HepG2 (cell line): ENCODE results near the gene CYP19A1. TPM values are rescaled to one million over a fixed set of nuclear protein-coding genes. Genes with fewer than 3 reads are reported as not detected.

Experiments used
- ATAC-seq: fragments of 200-7000 bp; cut with Tn5 transposase; 3 replicates; pipeline ENCODE4 v1.9.1; 2020; ENCODE audit warnings: mild to moderate bottlenecking, moderate library complexity
- BruUV-seq: library from RNA; stranded (reverse); fragments of 400-500 nt; replicated peaks from 2 replicates; lab custom pipeline; 2021; lab: Mats Ljungman, UMichigan
- CTCF ChIA-PET: fragments of 300-600 bp; formaldehyde crosslinking; extraction: SDS; loops from one replicate; lab custom pipeline; 2021; ENCODE audit warnings: low total read pairs, inconsistent platforms, low intra/inter-chr PET ratio; lab: Yijun Ruan, JAX
- POLR2A ChIA-PET: fragments of 350-600 bp; sonication (Branson Sonifier 250); formaldehyde crosslinking; loops from one replicate; lab custom pipeline; 2020; ENCODE audit warnings: antibody characterized with exemption, inconsistent platforms; lab: Yijun Ruan, JAX
- DNase-seq: peaks from one replicate; pipeline ENCODE4 v3.0.0-alpha.2; 2015; ENCODE audit warnings: low spot score
- FAIRE-seq: peaks from 3 replicates; lab custom pipeline; 2011; peaks lifted over from hg19 to GRCh38; lab: Jason Lieb, UNC
- H2AFZ ChIP-seq: one replicate; pipeline ENCODE4 v1.6.1; 2011; ENCODE audit warnings: low read length, inconsistent platforms
- H3K27ac ChIP-seq: fragments of 300-600 bp; 3 replicates; pipeline ENCODE4 v1.8.0; 2011; ENCODE audit warnings: mixed run types, mild to moderate bottlenecking, mixed read lengths, low read length, inconsistent platforms; ENCODE audit not compliant: insufficient read depth; ENCODE audit errors: extremely low read length
- H3K27me3 ChIP-seq, 2 experiments: fragments of 200-600 bp in 1 of 2; 2 replicates in 1 of 2; 3 replicates in 1 of 2; pipeline versions ENCODE4 v1.6.0 to v1.8.0; 2011; ENCODE audit warnings: low read length in 2 of 2, mild to moderate bottlenecking in 2 of 2, moderate library complexity in 2 of 2, inconsistent platforms in 1 of 2; ENCODE audit not compliant: insufficient read depth in 2 of 2, control insufficient read depth in 1 of 2
- H3K36me3 ChIP-seq, 2 experiments: fragments of 200-600 bp in 1 of 2; replicated peaks in 1 of 2; 2 replicates in 1 of 2; 3 replicates in 1 of 2; pipeline versions ENCODE4 v1.5.1 to v1.8.0; 2011; ENCODE audit warnings: low read length in 2 of 2, inconsistent platforms in 1 of 2; ENCODE audit not compliant: insufficient read depth in 2 of 2, control insufficient read depth in 1 of 2
- H3K4me1 ChIP-seq: 2 replicates; pipeline ENCODE4 v1.5.1; 2012; ENCODE audit warnings: low read length, inconsistent platforms; ENCODE audit not compliant: insufficient read depth
- H3K4me2 ChIP-seq: 2 replicates; pipeline ENCODE4 v1.6.0; 2011; ENCODE audit warnings: low read depth, low read length, inconsistent platforms
- H3K4me3 ChIP-seq, 3 experiments: fragments of 200-600 bp in 1 of 3; sonication (generic), shearing (Covaris generic) in 1 of 3; replicated peaks in 1 of 3; 2 replicates each; pipeline ENCODE4 v1.5.1; 2011 to 2016; ENCODE audit warnings: low read length in 3 of 3, inconsistent platforms in 2 of 3, low read depth in 2 of 3, mild to moderate bottlenecking in 2 of 3, control low read depth in 1 of 3, mixed read lengths in 1 of 3; ENCODE audit not compliant: insufficient read depth in 1 of 3
- H3K79me2 ChIP-seq: one replicate; pipeline ENCODE4 v1.6.1; 2011; ENCODE audit warnings: low read length, inconsistent platforms; ENCODE audit not compliant: insufficient read depth
- H3K9ac ChIP-seq: 2 replicates; pipeline ENCODE4 v1.6.0; 2011; ENCODE audit warnings: mild to moderate bottlenecking, low read depth, low read length, inconsistent platforms; ENCODE audit not compliant: insufficient read depth
- H3K9me3 ChIP-seq: 2 replicates; pipeline ENCODE4 v1.5.1; 2012; ENCODE audit warnings: mild to moderate bottlenecking, low read length
- H4K20me1 ChIP-seq: 2 replicates; pipeline ENCODE4 v1.6.0; 2011; ENCODE audit warnings: inconsistent platforms, mild to moderate bottlenecking, low read length, moderate library complexity; ENCODE audit not compliant: insufficient read depth
- CEBPB ChIP-seq: IDR thresholded peaks from 2 replicates; pipeline ENCODE4 v1.6.1; 2011; ENCODE audit warnings: low read depth, low read length, improper control_type of control experiment, borderline replicate concordance
- CEBPG ChIP-seq: IDR thresholded peaks from 2 replicates; pipeline ENCODE4 v1.6.1; 2016
- FOSL2 ChIP-seq: sonication (generic); formaldehyde crosslinking; IDR thresholded peaks from 2 replicates; pipeline ENCODE4 v1.4.0; 2020; ENCODE audit warnings: missing genetic modification reagents
- KLF13 ChIP-seq: sonication (generic); formaldehyde crosslinking; IDR thresholded peaks from 2 replicates; pipeline ENCODE4 v1.4.0; 2020; ENCODE audit warnings: mild to moderate bottlenecking, missing genetic modification reagents
- MAFK ChIP-seq, 2 experiments: IDR thresholded peaks in 1 of 2; conservative IDR thresholded peaks in 1 of 2; 2 replicates each; pipeline ENCODE4 v1.6.1; 2011; ENCODE audit warnings: improper control_type of control experiment in 2 of 2, low read length in 2 of 2
- ZFP1 ChIP-seq: IDR thresholded peaks from 2 replicates; pipeline ENCODE4 v1.6.1; 2016
- ZNF256 ChIP-seq: sonication (generic); formaldehyde crosslinking; conservative IDR thresholded peaks from 2 replicates; pipeline ENCODE4 v1.4.0; 2020; ENCODE audit warnings: missing genetic modification reagents
- ZNF501 ChIP-seq: sonication (generic); formaldehyde crosslinking; IDR thresholded peaks from 2 replicates; pipeline ENCODE4 v1.5.1; 2020; ENCODE audit warnings: mild to moderate bottlenecking, moderate library complexity, missing genetic modification reagents
- WGBS: methylation state at CpG from one replicate; pipeline ENCODE4 v1.1.6; 2017; ENCODE audit warnings: low lambda C conversion rate; 5-methylcytosine and 5-hydroxymethylcytosine counted together
- in situ Hi-C: cut with HindIII; loops from 2 replicates; pipeline ENCODE4 v1.10.0; 2017; ENCODE audit warnings: low pct_unique_long_range_greater_than_20kb; ENCODE audit not compliant: extremely low pct_ligation_motif_present
- intact Hi-C: fragments of 100-400 bp; cut with micrococcal nuclease; formaldehyde crosslinking; loops from one replicate; pipeline ENCODE4 v1.10.0; 2022; ENCODE audit not compliant: unreplicated experiment
- polyA plus RNA-seq, 8 experiments: library from polyadenylated mRNA; depleted of rRNA in 3 of 8; stranded (reverse) in 7 of 8; unstranded in 1 of 8; fragments of >200 nt; fragmentation: Illumina TruSeq in 4 of 8; extraction: Trizol in 4 of 8; gene quantifications; 2 replicates each; pipeline versions ENCODE4 v1.2.1 to v1.2.3, GENCODE V29; 2011 to 2016; ENCODE audit warnings: low read depth in 4 of 8, missing spikeins in 1 of 8, mixed read lengths in 1 of 8; ENCODE audit not compliant: insufficient read depth in 1 of 8
- total RNA-seq, 5 experiments: library from RNA; depleted of rRNA; stranded (reverse); fragments of >200 nt; fragmentation: Illumina TruSeq; extraction: Trizol; gene quantifications; 2 replicates each; pipeline ENCODE4 v1.2.3, GENCODE V29; 2016; ENCODE audit warnings: low read depth in 1 of 5
- TF ChIP-seq, protein P1 (sequence below): fragments of 450-650 bp; IDR thresholded peaks from 2 replicates; pipeline ENCODE4 v1.6.1; 2017; ENCODE audit warnings: mild to moderate bottlenecking

The CYP19A1 gene
- total and polyA plus RNA-seq, 2 of the 13 experiments (the other 11 are each of a cell fraction or from before 2014, with no cell fraction given): 10.9 to 23.0 TPM

DNA sequence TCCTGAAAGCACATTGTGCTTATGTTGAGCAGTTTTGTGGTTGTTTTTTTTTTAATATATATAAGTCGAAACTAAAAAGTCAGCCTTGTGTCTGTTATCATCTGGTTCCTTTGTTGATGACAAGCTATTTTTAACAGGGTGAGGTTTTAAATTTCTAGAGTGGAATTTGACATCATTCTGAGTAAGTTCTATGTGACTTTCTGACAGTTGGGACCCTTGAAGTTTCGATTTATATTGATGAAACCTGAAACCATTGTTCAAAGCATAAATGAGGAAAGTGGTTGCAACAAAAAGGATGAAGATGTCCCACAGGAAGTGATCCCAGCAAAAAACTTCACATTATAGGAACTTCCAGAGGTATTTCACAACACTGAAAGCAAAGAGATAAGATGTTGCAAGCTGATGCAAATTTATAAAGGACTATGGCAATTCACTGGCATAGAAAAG lies 94.0 kb downstream of the CYP19A1 start:
- Histone ChIP-seq H4K20me1 (no peaks in the 10 kb centered on the region), H3K79me2 (no peaks in the 10 kb centered on the region), H3K36me3 (no peaks in the 10 kb centered on the region), H3K4me3 (no peak overlapping the region), H3K4me2 (no peak overlapping the region), H3K27ac (no peak overlapping the region), H3K9me3 (no peaks in the 10 kb centered on the region), H3K27me3 (no peaks in the 10 kb centered on the region), H3K4me1 (no peaks in the 10 kb centered on the region), H2AFZ (no peak overlapping the region), H3K9ac (no peak overlapping the region)
- POLR2A ChIA-PET: no interaction called here
- CTCF ChIA-PET: no interaction called here
- ATAC-seq (no peak), FAIRE-seq (no peak), DNase-seq (no peak)
- intact Hi-C loops (no loop called here), in situ Hi-C loops (no loop called here)
- no TSS peak for BruUV-seq
- TF ChIP-seq CEBPB (peak; percentile 66), ZFP1 (CRISPR knock-in tag) (no peak), ZNF501 (no peak), ZNF256 (CRISPR knock-in tag) (no peak)
- WGBS: 67% methylated on average over 2 of the region's 2 CpGs

DNA sequence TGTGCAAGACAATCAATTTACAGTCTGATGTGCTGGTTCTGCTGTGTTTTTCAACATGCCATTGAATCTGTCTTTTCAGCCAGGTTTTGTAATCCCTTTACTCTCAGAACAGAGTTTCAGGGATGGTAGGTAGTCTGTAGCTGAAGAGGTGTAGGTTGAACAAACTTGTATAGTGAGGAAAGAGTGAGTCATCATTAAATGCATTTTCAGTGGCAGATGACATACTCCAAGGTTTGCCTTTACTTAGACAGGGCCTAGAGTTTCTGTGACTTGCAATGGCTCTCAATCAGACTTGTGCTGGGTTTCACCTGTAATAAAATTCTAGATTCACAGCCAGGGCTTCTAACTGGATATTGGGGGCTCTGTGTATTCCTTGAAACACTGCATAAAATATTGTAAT lies 94.6 kb downstream of the CYP19A1 start:
- no TSS peak for BruUV-seq
- Histone ChIP-seq H3K79me2 (no peaks in the 10 kb centered on the region), H2AFZ (no peak overlapping the region), H3K4me2 (no peak overlapping the region), H3K9me3 (no peaks in the 10 kb centered on the region), H3K27me3 (no peaks in the 10 kb centered on the region), H3K9ac (no peak overlapping the region), H4K20me1 (no peaks in the 10 kb centered on the region), H3K4me1 (no peaks in the 10 kb centered on the region), H3K36me3 (no peaks in the 10 kb centered on the region), H3K4me3 (no peak overlapping the region), H3K27ac (no peak overlapping the region)
- FAIRE-seq: no peak
- peak; percentile 6 for DNase-seq
- POLR2A ChIA-PET: no interaction called here
- intact Hi-C loops (no loop called here), in situ Hi-C loops (no loop called here)
- no peak for TF ChIP-seq KLF13 (CRISPR knock-in tag)
- TF ChIP-seq FOSL2 (CRISPR knock-in tag): peak; percentile 54
- 0 out of 4 replicates have a peak, but pooled peaks of 1 of the 2 experiments have one; percentile 8 for TF ChIP-seq MAFK (conservative IDR thresholded peaks at IDR 0.05 in 1 of 2, IDR thresholded peaks at IDR 0.05 in 1 of 2; ENCODE audit: low read length in 2 of 2)
- TF ChIP-seq, protein P1, sequence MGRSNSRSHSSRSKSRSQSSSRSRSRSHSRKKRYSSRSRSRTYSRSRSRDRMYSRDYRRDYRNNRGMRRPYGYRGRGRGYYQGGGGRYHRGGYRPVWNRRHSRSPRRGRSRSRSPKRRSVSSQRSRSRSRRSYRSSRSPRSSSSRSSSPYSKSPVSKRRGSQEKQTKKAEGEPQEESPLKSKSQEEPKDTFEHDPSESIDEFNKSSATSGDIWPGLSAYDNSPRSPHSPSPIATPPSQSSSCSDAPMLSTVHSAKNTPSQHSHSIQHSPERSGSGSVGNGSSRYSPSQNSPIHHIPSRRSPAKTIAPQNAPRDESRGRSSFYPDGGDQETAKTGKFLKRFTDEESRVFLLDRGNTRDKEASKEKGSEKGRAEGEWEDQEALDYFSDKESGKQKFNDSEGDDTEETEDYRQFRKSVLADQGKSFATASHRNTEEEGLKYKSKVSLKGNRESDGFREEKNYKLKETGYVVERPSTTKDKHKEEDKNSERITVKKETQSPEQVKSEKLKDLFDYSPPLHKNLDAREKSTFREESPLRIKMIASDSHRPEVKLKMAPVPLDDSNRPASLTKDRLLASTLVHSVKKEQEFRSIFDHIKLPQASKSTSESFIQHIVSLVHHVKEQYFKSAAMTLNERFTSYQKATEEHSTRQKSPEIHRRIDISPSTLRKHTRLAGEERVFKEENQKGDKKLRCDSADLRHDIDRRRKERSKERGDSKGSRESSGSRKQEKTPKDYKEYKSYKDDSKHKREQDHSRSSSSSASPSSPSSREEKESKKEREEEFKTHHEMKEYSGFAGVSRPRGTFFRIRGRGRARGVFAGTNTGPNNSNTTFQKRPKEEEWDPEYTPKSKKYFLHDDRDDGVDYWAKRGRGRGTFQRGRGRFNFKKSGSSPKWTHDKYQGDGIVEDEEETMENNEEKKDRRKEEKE: no peak
- no peak for TF ChIP-seq CEBPG
- CTCF ChIA-PET: no interaction called here
- ATAC-seq: no peak; the same call in 2 of the 3 replicates
